Dermis microvascular lymphatic vessel endothelial cell (primary cell): ENCODE measurements around the gene ITPR1. TPM values are rescaled to one million over a fixed set of nuclear protein-coding genes. Genes with fewer than 3 reads are reported as not detected.
A peak's percentile ranks its signal among the peaks of the same experiment; 100 is the strongest.
"Not testable (repeated sequence)": the region's sequence is repeated elsewhere in the genome, so short reads cannot be mapped to it uniquely, and the experiment has no call there.

Source experiments
- DNase-seq, 2 donors: peaks; one replicate each; pipeline versions ENCODE4 v3.0.0 to v3.0.0-alpha.2; 2010; ENCODE audit warnings: low read depth in 2 of 2
- total RNA-seq: library from RNA; depleted of rRNA; stranded (reverse); fragments of >200 nt; gene quantifications from 2 replicates; pipeline ENCODE4 v1.2.1, GENCODE V29; 2014

ITPR1 gene
- total RNA-seq, 1 donor from 2014 or later, result 21.6 TPM

DNA sequence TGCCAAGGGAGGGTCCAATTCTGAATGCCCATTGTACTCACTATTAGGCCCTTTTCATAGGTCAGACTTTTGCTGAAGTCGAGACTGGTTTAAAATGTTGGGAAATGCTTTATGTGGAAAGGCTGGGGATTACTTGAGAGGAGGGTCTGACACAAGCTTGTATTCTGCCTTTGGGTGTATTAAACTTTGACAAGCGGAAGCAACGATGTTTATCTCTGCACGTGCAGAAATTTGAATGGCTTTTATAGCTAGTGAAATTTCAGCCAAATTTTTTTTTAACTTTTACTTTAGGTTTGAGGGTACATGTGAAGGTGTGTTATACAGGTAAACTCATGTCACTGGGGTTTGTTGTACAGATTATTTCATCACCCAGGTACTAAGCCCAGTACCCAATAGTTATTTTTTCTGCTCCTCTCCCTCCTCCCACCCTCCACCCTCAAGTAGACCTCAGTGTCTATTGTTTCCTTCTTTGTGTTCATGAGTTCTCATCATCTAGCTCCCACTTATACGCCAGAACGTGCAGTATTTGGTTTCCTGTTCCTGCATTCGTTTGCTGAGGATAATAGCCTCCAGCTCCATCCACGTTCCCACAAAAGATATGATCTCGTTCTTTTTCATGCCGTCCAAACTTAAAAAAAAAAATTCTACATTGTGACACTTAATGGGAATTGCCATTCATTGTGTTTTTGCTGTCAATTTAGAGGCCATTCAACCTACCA, 263.1 kb downstream of the ITPR1 start:
- DNase-seq, result no peak

DNA sequence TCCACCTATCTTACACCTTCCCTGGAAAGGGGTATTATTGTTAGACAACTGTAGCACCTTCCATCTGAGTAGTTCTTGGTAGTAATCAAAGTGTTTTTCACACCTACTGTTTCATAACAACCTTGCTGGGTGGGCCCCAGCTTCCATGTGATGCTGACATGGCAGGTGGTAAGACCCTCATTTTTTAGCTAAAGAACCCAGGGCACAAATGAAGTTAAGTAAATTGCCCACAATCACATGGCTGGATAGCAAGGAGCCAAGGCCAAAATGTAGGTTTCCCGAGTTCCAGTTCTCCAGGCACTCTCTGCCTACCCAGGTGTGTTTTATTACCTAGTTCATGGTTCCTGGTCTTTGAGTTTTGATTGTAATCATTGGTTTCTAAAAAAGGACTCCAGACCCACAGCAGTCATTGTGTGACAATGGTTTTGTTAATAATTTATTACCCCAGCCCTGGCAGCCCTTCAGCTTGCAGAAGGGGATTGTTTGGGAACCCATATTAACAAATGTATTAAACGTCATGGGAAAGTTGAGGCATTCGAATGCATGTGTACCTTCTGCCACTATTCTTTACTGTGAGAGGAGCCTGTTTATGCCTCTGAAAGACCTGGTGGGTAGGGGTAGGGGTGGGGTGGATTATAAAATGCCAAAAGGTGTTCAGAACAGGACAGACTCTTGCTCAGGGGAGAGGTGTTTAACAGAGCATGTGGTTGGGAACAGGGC, 263.9 kb downstream of the ITPR1 start:
- DNase-seq, result no peak

DNA sequence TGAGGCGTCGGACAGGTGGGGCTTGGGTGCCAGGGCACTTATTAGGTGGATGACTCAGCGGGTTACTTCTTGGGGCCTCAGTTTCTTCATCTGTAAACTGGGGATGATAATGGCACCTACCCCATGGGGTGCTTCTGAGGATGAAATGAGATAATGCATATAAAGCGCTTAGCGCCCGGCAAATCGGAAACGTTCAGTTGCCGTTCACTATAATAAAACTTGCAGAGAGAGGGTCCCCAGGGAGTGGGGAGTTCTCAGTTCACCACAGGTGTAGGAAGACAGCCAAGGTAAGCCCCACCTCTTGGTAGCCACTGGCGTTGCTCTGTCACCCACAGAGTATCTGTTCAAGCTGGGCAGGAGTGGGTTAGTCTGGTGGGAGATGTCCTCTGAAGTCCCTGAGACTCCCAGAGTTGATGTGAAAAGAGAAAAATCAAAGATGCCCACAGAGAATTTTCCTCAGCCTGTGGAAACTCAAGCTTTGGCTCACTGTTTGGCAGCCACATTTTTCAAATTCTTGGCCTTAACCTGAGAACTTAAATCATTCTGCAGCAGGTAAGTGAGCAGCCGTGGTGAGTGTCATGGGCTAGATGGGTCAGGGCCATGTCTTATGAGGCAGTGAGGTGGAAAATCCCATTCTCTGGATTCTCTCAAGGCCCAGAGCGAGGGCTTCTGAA, 264.6 kb downstream of the ITPR1 start:
- DNase-seq, result no peak

DNA sequence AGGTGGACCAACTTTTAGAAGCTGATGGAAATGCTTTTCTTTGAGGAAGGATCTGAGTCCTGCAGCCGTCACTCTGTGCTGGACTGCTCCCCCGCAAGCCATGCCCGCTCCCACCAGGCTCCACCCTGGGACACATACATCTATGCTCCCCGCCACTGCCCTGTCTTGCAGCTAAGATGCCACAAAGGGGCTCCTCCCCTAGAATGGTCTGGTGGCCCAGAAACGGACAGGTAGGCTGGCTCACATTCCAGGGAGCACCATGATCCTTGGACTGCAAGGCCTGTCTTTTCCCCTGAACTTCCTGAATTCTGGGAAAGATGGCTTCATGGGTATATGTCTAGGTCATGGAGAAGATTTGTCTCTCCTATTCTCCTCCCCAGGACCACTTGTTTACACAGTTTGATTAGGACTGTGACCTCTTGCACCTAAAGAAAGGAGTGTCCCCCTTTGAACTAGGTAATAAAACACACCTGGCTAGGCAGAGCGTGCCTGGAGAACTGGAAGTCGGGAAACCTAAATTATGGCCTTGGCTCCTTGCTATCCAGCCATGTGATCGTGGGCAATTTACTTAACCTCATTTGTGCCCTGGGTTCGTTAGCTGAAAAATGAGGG, 265.2 kb downstream of the ITPR1 start:
- no peak for DNase-seq

DNA sequence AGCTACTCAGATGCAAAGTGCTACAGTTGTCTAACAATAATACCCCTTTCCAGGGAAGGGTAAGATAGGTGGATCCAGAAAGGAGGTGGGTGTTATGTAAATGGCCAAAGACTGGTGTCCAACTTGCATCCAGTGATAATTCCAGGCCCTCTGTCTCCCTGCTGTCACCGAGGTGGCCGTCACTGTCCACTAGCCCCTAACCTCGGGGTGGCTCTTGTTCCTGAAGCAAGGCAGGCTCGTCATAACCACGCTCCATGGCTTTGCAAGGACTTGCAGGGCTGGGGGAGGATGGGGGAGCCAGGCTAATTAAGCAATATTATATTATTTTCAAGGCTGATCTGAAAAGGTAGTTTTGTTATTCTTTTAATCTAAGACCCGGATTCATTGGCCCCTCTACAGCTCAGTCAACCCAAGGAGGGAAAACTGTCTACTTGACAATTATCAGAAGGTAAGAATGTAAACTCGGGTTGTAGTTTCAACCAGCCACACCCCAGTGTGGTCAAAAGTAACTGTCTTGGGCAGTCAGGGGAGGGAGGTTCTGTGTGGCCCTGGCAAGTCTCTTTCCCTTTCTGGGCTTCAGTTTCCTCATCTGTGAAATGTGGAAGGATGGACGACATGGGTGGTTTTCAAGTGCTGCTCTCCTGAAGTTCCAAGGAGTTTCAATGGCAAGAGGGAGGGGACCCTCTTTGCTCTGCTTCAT, 266.0 kb downstream of the ITPR1 start:
- DNase-seq, result no peak

DNA sequence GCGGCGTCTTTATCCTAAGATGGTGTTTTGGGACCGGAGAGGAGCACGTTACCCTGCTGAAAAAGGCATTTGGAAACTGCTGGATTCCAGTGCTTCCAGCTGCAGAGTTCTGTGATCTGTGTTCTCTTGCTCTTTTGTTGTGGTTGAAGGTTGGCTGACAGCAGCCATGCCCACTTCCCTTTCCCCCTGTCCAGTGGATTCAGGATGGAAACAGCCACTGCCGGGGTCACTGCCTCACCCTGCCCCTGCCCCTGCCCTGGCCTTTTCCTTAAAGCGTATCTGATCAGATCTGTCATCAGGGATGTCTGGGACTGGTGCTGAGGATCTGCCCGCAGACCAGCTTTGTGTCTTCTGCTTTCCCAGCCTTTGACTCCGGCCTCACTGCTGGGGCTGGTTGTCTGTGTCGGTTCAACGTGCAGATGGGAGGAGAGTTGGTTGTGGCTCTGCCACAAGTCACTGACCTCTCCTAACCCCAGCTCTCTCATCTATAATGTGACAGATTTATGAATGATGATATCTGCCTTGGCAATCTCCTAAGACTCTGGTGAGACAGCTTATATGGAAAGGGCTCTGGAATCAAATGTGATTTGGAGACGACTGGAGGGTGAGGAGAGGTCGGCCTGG, 266.7 kb downstream of the ITPR1 start:
- DNase-seq, result no peak

DNA sequence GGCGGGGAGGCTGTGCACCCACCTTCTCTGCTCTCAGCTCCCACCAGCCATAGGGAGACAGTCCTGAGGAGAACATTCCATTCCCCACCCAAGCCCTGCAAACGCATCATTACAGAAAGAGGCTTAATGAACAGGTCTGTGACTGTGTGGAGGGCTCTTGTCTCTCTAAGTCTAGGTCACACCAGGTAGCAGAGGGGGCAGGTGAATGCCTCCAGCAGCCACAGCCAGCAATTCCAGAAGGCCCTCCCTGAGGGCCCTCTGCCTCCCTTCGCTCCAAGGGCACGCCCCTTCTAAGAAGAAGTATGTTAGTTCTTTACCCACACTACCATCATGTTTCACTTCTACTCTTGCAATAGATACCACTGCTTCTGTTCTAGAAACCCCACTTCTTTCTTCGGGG, 268.6 kb downstream of the ITPR1 start:
- no peak for DNase-seq

DNA sequence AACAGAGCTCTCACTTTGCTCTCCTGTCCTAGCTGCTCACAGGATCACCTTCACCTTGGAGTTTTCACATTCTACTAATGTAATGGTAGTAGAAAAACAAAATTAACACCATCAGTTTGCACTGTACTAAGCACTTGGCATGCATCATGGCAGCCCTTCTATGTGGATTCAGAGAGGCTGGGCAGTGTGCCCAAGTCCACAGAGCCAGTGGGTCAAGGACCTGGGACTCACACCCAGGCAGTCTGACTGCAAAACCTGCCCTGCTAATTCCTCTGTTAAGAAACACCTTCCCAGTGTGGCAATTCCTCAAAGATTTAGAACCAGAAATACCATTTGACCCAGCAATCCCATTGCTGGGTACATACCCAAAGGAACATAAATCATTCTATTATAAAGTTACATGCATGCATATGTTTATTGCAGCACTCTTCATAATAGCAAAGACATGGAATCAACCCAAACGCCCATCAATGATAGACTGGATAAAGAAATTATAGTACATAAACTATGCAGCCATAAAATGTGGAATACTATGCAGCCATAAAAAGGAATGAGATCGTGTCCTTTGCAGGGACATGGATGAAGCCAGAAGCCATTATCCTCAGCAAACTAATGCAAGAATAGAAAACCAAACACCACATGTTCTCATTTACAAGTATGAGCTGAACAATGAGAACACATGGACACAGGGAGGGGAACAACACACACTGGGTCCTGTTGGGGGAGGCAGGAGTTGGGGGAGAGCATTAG, 269.5 kb downstream of the ITPR1 start:
- not testable (repeated sequence) for DNase-seq

DNA sequence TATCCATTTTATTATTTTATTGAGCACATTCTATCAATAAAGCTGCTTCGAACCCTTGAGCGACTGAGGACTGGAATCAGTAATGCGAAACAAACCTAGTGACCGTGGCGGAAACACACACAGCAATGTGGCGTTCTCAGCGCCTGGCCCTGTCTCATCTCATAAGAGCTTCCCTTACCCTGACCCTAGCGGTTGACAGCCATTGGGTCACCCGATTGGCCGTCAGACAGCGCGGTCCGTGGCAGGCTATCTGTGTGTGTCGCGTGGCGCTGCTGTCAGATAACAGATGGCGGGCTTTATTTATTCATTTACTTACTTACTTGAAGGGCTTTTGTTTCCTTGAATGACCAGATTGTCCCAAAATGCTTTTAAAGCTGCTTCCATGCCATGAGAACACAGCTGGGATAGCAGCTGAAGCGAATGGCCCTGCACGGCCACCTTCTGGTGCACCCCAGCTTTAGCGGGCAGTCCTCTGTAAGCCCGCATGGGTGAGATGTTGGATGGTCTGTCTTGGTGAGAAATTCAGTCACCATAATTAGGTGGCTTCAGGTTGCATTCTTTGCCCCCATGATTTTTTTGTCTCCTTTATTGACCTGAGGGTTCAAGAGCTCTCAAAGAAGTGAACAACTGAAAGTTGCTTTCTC, 270.6 kb downstream of the ITPR1 start:
- no peak for DNase-seq

DNA sequence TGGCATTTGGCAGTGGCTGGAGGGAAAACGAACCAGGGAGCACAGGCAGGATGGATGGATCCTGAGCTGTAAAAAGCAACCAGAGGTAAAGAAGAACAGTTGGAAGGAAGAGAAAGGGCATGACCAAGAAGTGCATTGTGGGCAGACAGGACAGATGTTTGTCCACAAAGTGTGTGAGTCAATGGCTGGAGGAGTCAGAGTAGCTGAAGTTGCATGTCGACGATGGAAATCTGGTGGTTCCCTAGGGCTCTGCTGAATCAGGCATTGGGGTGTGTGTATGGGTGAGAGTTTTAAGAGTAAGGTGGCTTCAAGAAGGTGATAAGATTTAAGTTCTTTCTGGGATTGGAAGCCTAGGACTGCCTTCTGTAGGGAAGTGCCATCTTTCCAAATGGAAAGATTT, 272.1 kb downstream of the ITPR1 start:
- DNase-seq, result no peak

DNA sequence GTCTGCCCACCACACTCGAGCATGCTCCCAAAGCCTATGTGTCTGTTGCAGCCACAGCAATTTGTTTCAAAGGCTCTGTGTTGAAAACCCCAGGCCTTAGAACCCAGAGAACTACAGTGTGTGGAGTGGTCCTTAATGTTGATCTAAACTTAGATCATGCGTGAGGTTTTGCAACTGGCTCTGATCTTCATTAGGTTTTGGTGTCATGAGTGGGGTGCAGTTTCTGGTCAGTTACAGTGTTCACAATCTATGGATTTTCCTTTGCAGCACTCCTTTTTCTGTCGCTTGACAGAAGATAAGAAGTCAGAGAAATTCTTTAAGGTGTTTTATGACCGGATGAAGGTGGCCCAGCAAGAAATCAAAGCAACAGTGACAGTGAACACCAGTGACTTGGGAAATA, 273.1 kb downstream of the ITPR1 start:
- DNase-seq, result no peak

DNA sequence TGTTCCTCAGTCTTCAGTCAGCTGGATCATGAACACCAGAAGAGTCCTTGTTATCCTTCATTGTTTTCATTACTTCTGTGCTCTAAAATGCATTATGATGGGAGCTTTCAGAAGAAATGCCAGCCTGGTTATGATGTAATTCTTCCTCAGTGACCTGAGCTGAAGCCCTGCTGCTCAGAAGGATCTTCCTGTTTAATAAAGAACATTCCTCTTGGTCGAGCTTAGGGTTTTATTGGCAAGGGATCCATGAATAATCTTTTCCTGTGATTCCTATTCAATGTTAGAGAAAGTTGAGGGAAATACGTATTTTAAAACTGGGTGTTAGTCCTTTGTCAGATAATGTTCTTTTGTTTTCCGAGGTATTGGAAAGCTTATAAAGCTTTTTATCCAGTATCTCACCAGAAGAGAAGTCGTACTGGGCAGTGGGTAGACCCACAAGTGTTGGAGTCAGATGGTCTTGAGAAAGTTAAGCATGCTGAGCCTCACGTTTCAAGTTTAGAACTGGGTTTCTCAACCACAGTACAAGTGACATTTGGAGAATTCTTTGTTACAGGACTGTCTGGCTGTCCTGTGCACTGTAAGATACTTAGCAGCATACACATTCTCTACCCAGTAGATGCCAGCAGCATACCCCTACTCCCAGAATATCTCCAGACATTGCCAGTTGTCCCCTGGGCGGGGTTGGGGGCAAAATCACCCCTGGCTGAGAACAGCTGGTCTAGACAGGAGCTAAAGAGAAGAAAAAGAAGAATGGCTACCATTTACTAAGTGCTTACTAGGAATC, 273.8 kb downstream of the ITPR1 start:
- peak in 1 of 2 donors; percentile 36 for DNase-seq

DNA sequence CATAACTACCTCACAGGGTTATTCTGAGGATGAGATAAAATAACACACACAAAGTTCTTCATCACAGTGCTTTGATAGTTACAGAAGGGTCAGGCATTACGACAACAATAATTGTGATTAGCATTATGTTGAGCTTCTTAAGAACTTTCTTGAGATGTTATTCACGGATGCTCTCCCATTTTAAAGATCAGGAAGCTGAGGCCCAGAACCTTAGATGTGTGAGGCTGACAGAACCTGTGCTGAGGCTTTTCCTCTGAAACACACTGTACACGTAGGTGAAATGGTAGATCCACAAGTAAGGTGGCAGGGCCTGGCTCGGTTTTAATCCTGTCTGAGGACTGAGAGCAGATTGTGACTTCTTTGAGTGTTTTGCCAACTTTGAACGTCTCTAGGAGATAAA, 274.9 kb downstream of the ITPR1 start:
- no peak for DNase-seq

DNA sequence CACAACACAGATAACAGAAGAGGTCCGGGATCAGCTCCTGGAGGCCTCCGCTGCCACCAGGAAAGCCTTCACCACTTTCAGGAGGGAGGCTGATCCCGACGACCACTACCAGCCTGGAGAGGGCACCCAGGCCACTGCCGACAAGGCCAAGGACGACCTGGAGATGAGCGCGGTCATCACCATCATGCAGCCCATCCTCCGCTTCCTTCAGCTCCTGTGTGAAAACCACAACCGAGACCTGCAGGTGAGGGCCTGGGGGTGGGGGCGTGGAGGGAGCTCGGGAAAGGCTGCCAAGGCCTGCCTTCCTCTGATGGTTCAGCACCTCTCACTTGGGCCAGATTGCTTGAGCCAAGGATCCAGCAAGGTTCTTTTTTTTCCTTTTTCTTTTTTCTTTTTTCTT, 275.4 kb downstream of the ITPR1 start:
- no peak for DNase-seq

DNA sequence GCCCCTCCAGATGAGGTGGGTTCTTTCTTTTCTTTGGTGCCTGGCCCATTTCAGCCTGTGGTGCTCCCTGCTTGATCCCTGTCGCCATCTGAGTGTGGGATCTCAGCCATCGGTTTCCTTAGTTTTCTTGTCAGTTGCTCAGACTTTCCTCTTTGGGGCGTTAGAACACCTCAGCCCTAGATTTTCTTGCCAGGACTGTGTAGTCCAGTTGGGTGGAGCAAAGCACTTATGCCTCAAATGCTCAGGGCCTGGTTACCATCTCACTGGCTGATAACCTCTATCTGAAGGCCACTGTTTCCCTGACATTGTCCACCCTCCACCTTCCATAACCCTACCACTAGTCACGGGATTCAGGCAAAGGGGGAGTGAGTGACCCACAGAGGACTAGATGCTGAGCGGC, 277.4 kb downstream of the ITPR1 start:
- DNase-seq, result no peak

DNA sequence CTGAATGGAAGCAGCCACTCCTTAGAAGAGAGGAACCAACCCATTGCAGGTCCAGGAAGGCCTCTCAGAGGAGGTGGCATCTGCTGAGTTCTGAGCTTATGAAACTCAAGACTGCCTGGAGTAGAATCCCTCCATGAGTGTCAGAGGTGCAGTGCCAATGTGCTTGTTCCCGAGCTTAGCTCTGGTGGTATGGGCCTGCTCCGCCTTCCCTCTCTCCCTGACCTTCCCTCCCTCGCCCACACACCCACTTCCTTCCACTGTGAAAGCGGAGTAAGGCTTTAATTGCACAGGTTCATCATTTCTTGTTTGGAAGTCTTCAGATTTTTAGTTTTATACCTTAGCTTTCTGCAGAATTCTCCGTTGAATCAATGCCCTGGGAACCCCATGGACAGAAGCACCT, 278.1 kb downstream of the ITPR1 start:
- DNase-seq, result no peak

DNA sequence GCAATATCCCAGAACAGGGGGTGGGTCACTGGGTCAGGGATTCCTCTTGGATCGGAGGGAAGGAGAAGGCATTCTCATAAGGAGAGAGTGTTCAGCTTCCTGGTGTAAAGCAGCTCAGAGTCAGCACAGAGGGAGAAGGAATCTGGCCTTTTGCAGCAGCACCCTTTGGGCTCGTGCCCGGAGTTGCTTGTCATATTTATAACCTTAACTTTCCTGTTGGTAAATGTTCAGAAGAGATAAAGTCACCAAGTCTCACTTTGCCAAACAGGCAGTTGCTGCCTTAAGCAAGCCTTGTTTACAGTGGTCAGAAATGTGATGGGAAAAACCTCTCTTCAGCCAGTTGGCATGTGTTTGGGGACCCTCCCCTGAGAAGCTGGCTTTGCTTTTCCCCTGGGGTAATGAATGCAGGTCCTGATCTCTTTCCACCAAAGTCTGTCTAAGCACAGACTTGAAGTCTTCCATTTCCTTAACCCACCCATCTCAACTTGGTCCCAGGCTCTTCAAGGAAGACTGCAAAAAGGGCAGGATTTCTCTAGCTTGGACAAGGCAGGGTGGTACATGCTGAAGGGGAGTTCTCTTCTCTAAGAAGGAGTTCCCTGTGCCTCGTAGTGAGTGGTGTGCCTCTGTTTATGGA, 279.1 kb downstream of the ITPR1 start:
- DNase-seq, result peak in 1 of 2 donors; percentile 70

DNA sequence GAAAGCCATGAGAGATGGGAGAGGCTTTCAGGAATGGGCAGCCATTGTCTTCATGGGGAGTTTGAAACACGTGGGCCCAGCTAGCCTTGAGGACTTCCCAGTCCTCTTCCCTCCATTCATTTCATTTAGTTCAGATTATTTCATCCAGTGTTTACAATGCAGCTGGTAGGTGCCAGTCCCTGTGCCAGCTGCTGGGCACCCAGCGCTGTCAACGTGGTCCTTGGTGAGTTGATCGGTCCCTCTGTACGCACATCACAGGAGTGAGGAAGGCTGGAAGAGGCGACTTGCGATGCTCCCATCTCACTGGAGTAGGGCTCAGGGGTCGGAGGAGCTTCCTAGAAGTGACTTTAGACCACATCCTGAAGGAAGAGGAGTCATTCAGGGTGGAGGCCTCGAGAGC, 279.7 kb downstream of the ITPR1 start:
- DNase-seq, result no peak

DNA sequence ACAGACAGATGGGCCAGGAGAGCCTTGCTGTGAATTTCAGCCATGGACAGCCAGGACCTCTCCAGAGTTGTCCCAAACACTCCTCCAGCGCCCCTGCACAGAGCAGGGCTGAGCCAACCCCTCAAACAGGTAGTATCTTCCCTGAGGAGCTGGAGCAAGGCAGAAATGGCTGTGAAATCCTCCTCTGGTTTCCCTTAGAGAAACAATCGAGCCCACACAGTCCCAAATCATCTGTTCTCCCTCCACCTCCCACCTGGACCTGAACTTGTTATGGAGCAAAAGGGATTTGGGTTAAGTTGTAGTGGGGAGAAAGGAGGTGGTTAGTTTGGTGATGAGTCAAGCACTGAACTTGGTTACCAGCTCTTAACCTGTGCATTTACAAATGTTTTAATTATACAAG, 280.4 kb downstream of the ITPR1 start:
- no peak for DNase-seq
